ENCODE results near the gene RAB11FIP3. TPM values are rescaled to one million over a fixed set of nuclear protein-coding genes. Genes with fewer than 3 reads are reported as not detected.
A peak's percentile ranks its signal among the peaks of the same experiment; 100 is the strongest.
"Not testable (repeated sequence)": the region's sequence is repeated elsewhere in the genome, so short reads cannot be mapped to it uniquely, and the experiment has no call there.

RAB11FIP3 gene
- 6.8 TPM for total RNA-seq
- polyA plus RNA-seq = 26.7 TPM
- long read RNA-seq, donor 1 = 0 reads
- long read RNA-seq, donor 2 = 0 reads
- long read RNA-seq, donor 3, partial matches to known transcripts = 10 of 10 reads
- long read RNA-seq, donor 3, other reads (novel, unspliced or antisense) = 0 of 10 reads
- long read RNA-seq, donor 4 = 0 reads
- long read RNA-seq, donor 5 = 0 reads
- long read RNA-seq, donor 6, full-length matches to known transcripts = 2 of 2 reads
- long read RNA-seq, donor 6, partial matches to known transcripts = 0 of 2 reads
- long read RNA-seq, donor 6, other reads (novel, unspliced or antisense) = 0 of 2 reads
- long read RNA-seq, donor 7, partial matches to known transcripts = 6 of 6 reads
- long read RNA-seq, donor 7, other reads (novel, unspliced or antisense) = 0 of 6 reads
- long read RNA-seq, donor 8, full-length matches to known transcripts = 1 of 1 reads
- long read RNA-seq, donor 8, partial matches to known transcripts = 0 of 1 reads
- long read RNA-seq, donor 8, other reads (novel, unspliced or antisense) = 0 of 1 reads
- long read RNA-seq, donor 9 = 0 reads
- long read RNA-seq, donor 10, partial matches to known transcripts = 0 of 1 reads
- long read RNA-seq, donor 10, other reads (novel, unspliced or antisense) = 0 of 1 reads

GRCh38 chr16:425082-425718 lies at the start of gene RAB11FIP3:
TSS of gene RAB11FIP3 (plus strand) at chr16:425649. CDS start at chr16:426007, 358 bp downstream.
- peaks cover 0 to 3% of the 10 kb centered on the region in 2 donors for H3K36me3 ChIP-seq (ENCODE audit: control insufficient read depth in 2 of 2, insufficient read depth in 2 of 2, low read length in 1 of 2)
- peak within 1 kb of the TSS; percentile 61 to 85 for H3K4me3 ChIP-seq (ENCODE audit: low read length in 2 of 2)
- H3K4me1 ChIP-seq (ENCODE audit: control insufficient read depth in 2 of 2, insufficient read depth in 2 of 2, low read length in 2 of 2) = peaks cover 16 to 22% of the 10 kb centered on the region in 2 donors
- peak within 1 kb of the TSS; percentile 38 to 80 for H3K27ac ChIP-seq (ENCODE audit: low read depth in 1 of 2, low read length in 1 of 2)
- no peaks in the 10 kb centered on the region for H3K9me3 ChIP-seq (ENCODE audit: control insufficient read depth in 2 of 2, insufficient read depth in 1 of 2, low read length in 1 of 2)
- H3K27me3 ChIP-seq (ENCODE audit: control insufficient read depth in 2 of 2, insufficient read depth in 1 of 2, low read length in 1 of 2) = peaks cover 0 to 43% of the 10 kb centered on the region in 2 donors
- DNase-seq (ENCODE audit: low read depth in 6 of 9, low spot score in 9 of 9) = peak; percentile 39 to 93 (median 84)
- under 1% methylated on average over 77 of the region's 77 CpGs for WGBS

- no peak overlapping the region for H3K27ac ChIP-seq (ENCODE audit: low read depth in 1 of 2, low read length in 1 of 2)
- H3K4me3 ChIP-seq (ENCODE audit: low read length in 2 of 2) = no peak overlapping the region
- WGBS = 96% methylated on average over 44 of the region's 44 CpGs
- H3K9me3 ChIP-seq (ENCODE audit: control insufficient read depth in 2 of 2, insufficient read depth in 1 of 2, low read length in 1 of 2) = no peaks in the 10 kb centered on the region
- peaks cover 49 to 59% of the 10 kb centered on the region in 2 donors for H3K36me3 ChIP-seq (ENCODE audit: control insufficient read depth in 2 of 2, insufficient read depth in 2 of 2, low read length in 1 of 2)
- DNase-seq (ENCODE audit: low read depth in 6 of 9, low spot score in 9 of 9) = no peak
- H3K4me1 ChIP-seq (ENCODE audit: control insufficient read depth in 2 of 2, insufficient read depth in 2 of 2, low read length in 2 of 2) = peaks cover 9 to 17% of the 10 kb centered on the region in 2 donors
- H3K27me3 ChIP-seq (ENCODE audit: control insufficient read depth in 2 of 2, insufficient read depth in 1 of 2, low read length in 1 of 2) = peaks cover 0 to 5% of the 10 kb centered on the region in 2 donors
These were observed 49.3 kb upstream of the RAB11FIP3 start for GRCh38 chr16:375927-376816.

- 96% methylated on average over 26 of the region's 26 CpGs for WGBS
- DNase-seq (ENCODE audit: low read depth in 6 of 9, low spot score in 9 of 9) = no peak
- no peak overlapping the region for H3K4me3 ChIP-seq (ENCODE audit: low read length in 2 of 2)
- no peaks in the 10 kb centered on the region for H3K9me3 ChIP-seq (ENCODE audit: control insufficient read depth in 2 of 2, insufficient read depth in 1 of 2, low read length in 1 of 2)
- H3K36me3 ChIP-seq (ENCODE audit: control insufficient read depth in 2 of 2, insufficient read depth in 2 of 2, low read length in 1 of 2) = peaks cover 46 to 53% of the 10 kb centered on the region in 2 donors
- H3K27ac ChIP-seq (ENCODE audit: low read depth in 1 of 2, low read length in 1 of 2) = no peak overlapping the region
- H3K27me3 ChIP-seq (ENCODE audit: control insufficient read depth in 2 of 2, insufficient read depth in 1 of 2, low read length in 1 of 2) = peaks cover 0 to 7% of the 10 kb centered on the region in 2 donors
- peaks cover 9 to 11% of the 10 kb centered on the region in 2 donors for H3K4me1 ChIP-seq (ENCODE audit: control insufficient read depth in 2 of 2, insufficient read depth in 2 of 2, low read length in 2 of 2)
These were observed 48.5 kb upstream of the RAB11FIP3 start for GRCh38 chr16:376817-377418.

GRCh38 chr16:377419-377951 lies 48.0 kb upstream of the RAB11FIP3 start:
- H3K4me1 ChIP-seq (ENCODE audit: control insufficient read depth in 2 of 2, insufficient read depth in 2 of 2, low read length in 2 of 2) = peaks cover 9 to 13% of the 10 kb centered on the region in 2 donors

GRCh38 chr16:378113-378820 lies 47.2 kb upstream of the RAB11FIP3 start:
- not testable (repeated sequence) for H3K27ac ChIP-seq (ENCODE audit: low read depth in 1 of 2, low read length in 1 of 2); H3K9me3 ChIP-seq (ENCODE audit: control insufficient read depth in 2 of 2, insufficient read depth in 1 of 2, low read length in 1 of 2); H3K4me3 ChIP-seq (ENCODE audit: low read length in 2 of 2); DNase-seq (ENCODE audit: low read depth in 6 of 9, low spot score in 9 of 9)
- Histone ChIP-seq H3K4me1 (ENCODE audit: control insufficient read depth in 2 of 2, insufficient read depth in 2 of 2, low read length in 2 of 2) (peaks cover 11 to 21% of the 10 kb centered on the region in 2 donors), H3K27me3 (ENCODE audit: control insufficient read depth in 2 of 2, insufficient read depth in 1 of 2, low read length in 1 of 2) (peaks cover 0 to 18% of the 10 kb centered on the region in 2 donors), H3K36me3 (ENCODE audit: control insufficient read depth in 2 of 2, insufficient read depth in 2 of 2, low read length in 1 of 2) (peaks cover 36 to 40% of the 10 kb centered on the region in 2 donors)
- WGBS = 94% methylated on average over 36 of the region's 36 CpGs

More at GRCh38 chr16:377419-377951, 48.0 kb upstream of the RAB11FIP3 start:
- H3K4me3 ChIP-seq (ENCODE audit: low read length in 2 of 2) = no peak overlapping the region
- 94% methylated on average over 42 of the region's 42 CpGs for WGBS
- H3K9me3 ChIP-seq (ENCODE audit: control insufficient read depth in 2 of 2, insufficient read depth in 1 of 2, low read length in 1 of 2) = no peaks in the 10 kb centered on the region
- H3K36me3 ChIP-seq (ENCODE audit: control insufficient read depth in 2 of 2, insufficient read depth in 2 of 2, low read length in 1 of 2) = peaks cover 41 to 47% of the 10 kb centered on the region in 2 donors
- peaks cover 0 to 10% of the 10 kb centered on the region in 2 donors for H3K27me3 ChIP-seq (ENCODE audit: control insufficient read depth in 2 of 2, insufficient read depth in 1 of 2, low read length in 1 of 2)
- DNase-seq (ENCODE audit: low read depth in 6 of 9, low spot score in 9 of 9) = no peak
- H3K27ac ChIP-seq (ENCODE audit: low read depth in 1 of 2, low read length in 1 of 2) = no peak overlapping the region

GRCh38 chr16:378821-379182 lies 46.6 kb upstream of the RAB11FIP3 start:
- H3K27me3 ChIP-seq (ENCODE audit: control insufficient read depth in 2 of 2, insufficient read depth in 1 of 2, low read length in 1 of 2) = peaks cover 0 to 23% of the 10 kb centered on the region in 2 donors
- H3K27ac ChIP-seq (ENCODE audit: low read depth in 1 of 2, low read length in 1 of 2) = no peak overlapping the region
- H3K4me3 ChIP-seq (ENCODE audit: low read length in 2 of 2) = no peak overlapping the region
- DNase-seq (ENCODE audit: low read depth in 6 of 9, low spot score in 9 of 9) = no peak
- 91% methylated on average over 14 of the region's 14 CpGs for WGBS
- H3K9me3 ChIP-seq (ENCODE audit: control insufficient read depth in 2 of 2, insufficient read depth in 1 of 2, low read length in 1 of 2) = no peaks in the 10 kb centered on the region
- peaks cover 17 to 26% of the 10 kb centered on the region in 2 donors for H3K4me1 ChIP-seq (ENCODE audit: control insufficient read depth in 2 of 2, insufficient read depth in 2 of 2, low read length in 2 of 2)
- peaks cover 31 to 34% of the 10 kb centered on the region in 2 donors for H3K36me3 ChIP-seq (ENCODE audit: control insufficient read depth in 2 of 2, insufficient read depth in 2 of 2, low read length in 1 of 2)

- peaks cover 0 to 27% of the 10 kb centered on the region in 2 donors for H3K27me3 ChIP-seq (ENCODE audit: control insufficient read depth in 2 of 2, insufficient read depth in 1 of 2, low read length in 1 of 2)
- H3K9me3 ChIP-seq (ENCODE audit: control insufficient read depth in 2 of 2, insufficient read depth in 1 of 2, low read length in 1 of 2) = no peaks in the 10 kb centered on the region
- no peak overlapping the region for H3K27ac ChIP-seq (ENCODE audit: low read depth in 1 of 2, low read length in 1 of 2)
- DNase-seq (ENCODE audit: low read depth in 6 of 9, low spot score in 9 of 9) = no peak
- peaks cover 17 to 32% of the 10 kb centered on the region in 2 donors for H3K4me1 ChIP-seq (ENCODE audit: control insufficient read depth in 2 of 2, insufficient read depth in 2 of 2, low read length in 2 of 2)
- H3K4me3 ChIP-seq (ENCODE audit: low read length in 2 of 2) = no peak overlapping the region
- H3K36me3 ChIP-seq (ENCODE audit: control insufficient read depth in 2 of 2, insufficient read depth in 2 of 2, low read length in 1 of 2) = peaks cover 28 to 29% of the 10 kb centered on the region in 2 donors
- 93% methylated on average over 16 of the region's 16 CpGs for WGBS
These were observed 46.1 kb upstream of the RAB11FIP3 start for GRCh38 chr16:379183-379960.

All from thymus (tissue), 14 donors.